Measurements from ENCODE around the gene IQCK.

Gene IQCK

GRCh38 chr16:19701091-19701490, 17.0 kb upstream of the IQCK start:
- H3K9me3 ChIP-seq (ENCODE audit: control insufficient read depth, insufficient read depth, low read length) = no peaks in the 10 kb centered on the region
- no peak overlapping the region for H3K4me3 ChIP-seq (ENCODE audit: low read depth, low read length)
- H3K27me3 ChIP-seq (ENCODE audit: control insufficient read depth, insufficient read depth, low read length) = no peaks in the 10 kb centered on the region
- no peaks in the 10 kb centered on the region for H3K4me1 ChIP-seq (ENCODE audit: control insufficient read depth, insufficient read depth, low read length)
- no peak overlapping the region for H3K27ac ChIP-seq (ENCODE audit: low read depth, low read length)
- peaks cover 82% of the 10 kb centered on the region for H3K36me3 ChIP-seq (ENCODE audit: control insufficient read depth, insufficient read depth, low read length)
- H3K9ac ChIP-seq (ENCODE audit: low read depth, low read length) = no peak overlapping the region

DNA sequence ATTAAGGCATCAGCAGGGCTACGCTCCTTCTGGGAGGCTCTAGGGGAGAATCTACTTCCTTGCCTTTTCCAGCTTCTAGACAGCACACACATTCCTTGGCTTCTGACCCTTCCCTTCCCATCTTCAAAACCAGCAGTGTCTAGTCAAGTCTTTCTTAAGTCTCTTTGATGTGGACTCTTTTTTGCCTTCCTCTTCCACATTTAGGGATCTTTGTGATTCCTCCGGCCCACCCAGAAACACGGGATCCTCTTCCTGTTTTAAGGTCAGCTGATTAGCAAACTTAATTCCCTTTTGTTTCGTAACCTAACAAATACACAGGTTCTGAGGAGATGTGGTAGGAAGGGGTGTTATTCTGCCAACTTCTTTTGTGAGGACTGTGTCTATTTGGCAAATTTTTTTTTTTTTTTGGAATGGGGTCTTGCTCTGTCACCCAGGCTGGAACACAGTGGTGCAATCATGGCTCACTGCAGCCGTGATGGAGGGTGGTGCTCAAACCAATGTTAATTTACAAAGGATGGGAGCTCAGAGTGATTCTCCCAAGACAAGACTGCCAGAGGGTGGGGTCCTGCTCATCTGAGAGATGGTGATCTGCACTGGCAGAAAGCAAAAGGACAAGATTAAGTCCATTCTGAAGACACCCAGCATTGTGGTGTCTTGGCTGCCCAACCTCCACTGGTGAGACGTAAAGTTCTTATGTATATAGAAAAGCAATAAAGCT, 14.7 kb upstream of the IQCK start:
- Histone ChIP-seq H3K9me3 (ENCODE audit: control insufficient read depth, insufficient read depth, low read length) (no peaks in the 10 kb centered on the region), H3K9ac (ENCODE audit: low read depth, low read length) (no peak overlapping the region), H3K36me3 (ENCODE audit: control insufficient read depth, insufficient read depth, low read length) (peaks cover 87% of the 10 kb centered on the region), H3K4me1 (ENCODE audit: control insufficient read depth, insufficient read depth, low read length) (peaks cover 5% of the 10 kb centered on the region), H3K4me3 (ENCODE audit: low read depth, low read length) (no peak overlapping the region), H3K27ac (ENCODE audit: low read depth, low read length) (no peak overlapping the region), H3K27me3 (ENCODE audit: control insufficient read depth, insufficient read depth, low read length) (no peaks in the 10 kb centered on the region)

DNA sequence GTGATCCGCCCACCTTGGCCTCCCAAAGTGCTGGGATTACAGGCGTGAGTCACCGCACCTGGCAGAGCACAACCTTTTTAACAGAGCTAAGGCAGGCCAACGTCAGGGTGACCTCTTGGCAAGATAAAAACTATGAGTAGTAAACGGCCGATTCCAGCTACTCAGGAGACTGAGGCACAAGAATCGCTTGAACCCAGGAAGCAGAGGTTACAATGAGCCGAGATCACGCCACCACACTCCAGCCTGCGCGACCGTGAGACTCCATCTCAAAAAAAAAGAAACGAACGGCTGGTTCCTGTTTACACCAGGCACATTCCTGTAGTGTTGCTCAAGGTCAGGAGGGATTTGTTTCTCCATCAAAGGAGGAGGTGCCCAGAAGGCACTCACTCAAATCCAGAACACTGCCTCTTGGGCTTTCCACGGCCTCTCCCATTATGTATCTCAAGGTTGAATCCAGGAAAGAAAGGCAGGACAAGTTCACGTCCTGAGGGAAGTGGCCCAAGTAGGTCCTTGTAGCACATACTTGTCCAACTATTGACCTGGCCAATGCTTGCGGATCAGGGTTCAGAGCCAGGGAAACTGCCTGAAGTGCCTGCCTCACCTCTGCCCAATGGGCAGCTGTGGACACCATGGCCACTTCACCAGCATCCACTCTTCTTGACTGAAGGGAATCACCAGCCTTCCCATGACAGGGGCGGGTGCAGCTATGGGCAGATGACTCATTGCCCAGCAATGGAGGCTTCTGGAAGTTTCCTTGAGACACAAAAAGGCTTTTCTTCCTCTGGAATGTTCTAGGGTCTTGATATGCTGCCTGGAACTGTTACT, 13.5 kb upstream of the IQCK start:
- Histone ChIP-seq H3K36me3 (ENCODE audit: control insufficient read depth, insufficient read depth, low read length) (peaks cover 87% of the 10 kb centered on the region), H3K27me3 (ENCODE audit: control insufficient read depth, insufficient read depth, low read length) (no peaks in the 10 kb centered on the region), H3K27ac (ENCODE audit: low read depth, low read length) (no peak overlapping the region), H3K4me1 (ENCODE audit: control insufficient read depth, insufficient read depth, low read length) (peaks cover 17% of the 10 kb centered on the region), H3K4me3 (ENCODE audit: low read depth, low read length) (no peak overlapping the region), H3K9ac (ENCODE audit: low read depth, low read length) (no peak overlapping the region), H3K9me3 (ENCODE audit: control insufficient read depth, insufficient read depth, low read length) (no peaks in the 10 kb centered on the region)

- Histone ChIP-seq H3K27ac (ENCODE audit: low read depth, low read length) (no peak overlapping the region), H3K36me3 (ENCODE audit: control insufficient read depth, insufficient read depth, low read length) (peaks cover 87% of the 10 kb centered on the region)
Measured at GRCh38 chr16:19705146-19705501, 12.9 kb upstream of the IQCK start.

GRCh38 chr16:19705843-19706242, 12.2 kb upstream of the IQCK start:
- H3K9me3 ChIP-seq (ENCODE audit: control insufficient read depth, insufficient read depth, low read length) = no peaks in the 10 kb centered on the region
- peaks cover 84% of the 10 kb centered on the region for H3K36me3 ChIP-seq (ENCODE audit: control insufficient read depth, insufficient read depth, low read length)
- no peak overlapping the region for H3K27ac ChIP-seq (ENCODE audit: low read depth, low read length)
- no peak overlapping the region for H3K9ac ChIP-seq (ENCODE audit: low read depth, low read length)
- H3K27me3 ChIP-seq (ENCODE audit: control insufficient read depth, insufficient read depth, low read length) = no peaks in the 10 kb centered on the region
- H3K4me3 ChIP-seq (ENCODE audit: low read depth, low read length) = no peak overlapping the region
- peaks cover 26% of the 10 kb centered on the region for H3K4me1 ChIP-seq (ENCODE audit: control insufficient read depth, insufficient read depth, low read length)

More at GRCh38 chr16:19705146-19705501, 12.9 kb upstream of the IQCK start:
- H3K27me3 ChIP-seq (ENCODE audit: control insufficient read depth, insufficient read depth, low read length) = no peaks in the 10 kb centered on the region
- peaks cover 23% of the 10 kb centered on the region for H3K4me1 ChIP-seq (ENCODE audit: control insufficient read depth, insufficient read depth, low read length)
- H3K9me3 ChIP-seq (ENCODE audit: control insufficient read depth, insufficient read depth, low read length) = no peaks in the 10 kb centered on the region
- H3K4me3 ChIP-seq (ENCODE audit: low read depth, low read length) = no peak overlapping the region
- H3K9ac ChIP-seq (ENCODE audit: low read depth, low read length) = no peak overlapping the region

DNA sequence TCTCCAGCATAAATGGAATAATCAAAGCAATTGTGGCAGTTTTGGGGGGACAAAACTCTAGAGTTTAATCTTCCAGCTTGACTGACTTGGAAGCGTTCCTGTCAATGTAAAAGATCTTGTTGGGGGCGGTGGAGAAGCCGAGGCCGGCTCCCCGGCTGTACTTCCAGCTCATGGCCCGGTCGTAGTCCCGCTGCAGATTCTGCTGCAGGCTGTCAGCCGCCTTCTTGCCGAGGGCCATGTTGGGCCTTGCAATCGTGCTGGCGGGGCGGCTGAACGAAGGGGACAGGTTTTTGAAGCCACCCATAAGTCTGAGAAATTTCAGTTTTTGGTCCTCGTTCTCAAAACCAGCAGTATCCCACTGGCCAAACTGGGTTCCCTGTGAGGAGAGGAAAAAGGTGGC, 11.2 kb upstream of the IQCK start:
- no peaks in the 10 kb centered on the region for H3K27me3 ChIP-seq (ENCODE audit: control insufficient read depth, insufficient read depth, low read length)
- H3K4me3 ChIP-seq (ENCODE audit: low read depth, low read length) = no peak overlapping the region
- no peak overlapping the region for H3K27ac ChIP-seq (ENCODE audit: low read depth, low read length)
- peaks cover 88% of the 10 kb centered on the region for H3K36me3 ChIP-seq (ENCODE audit: control insufficient read depth, insufficient read depth, low read length)
- H3K4me1 ChIP-seq (ENCODE audit: control insufficient read depth, insufficient read depth, low read length) = peaks cover 36% of the 10 kb centered on the region
- no peaks in the 10 kb centered on the region for H3K9me3 ChIP-seq (ENCODE audit: control insufficient read depth, insufficient read depth, low read length)
- H3K9ac ChIP-seq (ENCODE audit: low read depth, low read length) = no peak overlapping the region

DNA sequence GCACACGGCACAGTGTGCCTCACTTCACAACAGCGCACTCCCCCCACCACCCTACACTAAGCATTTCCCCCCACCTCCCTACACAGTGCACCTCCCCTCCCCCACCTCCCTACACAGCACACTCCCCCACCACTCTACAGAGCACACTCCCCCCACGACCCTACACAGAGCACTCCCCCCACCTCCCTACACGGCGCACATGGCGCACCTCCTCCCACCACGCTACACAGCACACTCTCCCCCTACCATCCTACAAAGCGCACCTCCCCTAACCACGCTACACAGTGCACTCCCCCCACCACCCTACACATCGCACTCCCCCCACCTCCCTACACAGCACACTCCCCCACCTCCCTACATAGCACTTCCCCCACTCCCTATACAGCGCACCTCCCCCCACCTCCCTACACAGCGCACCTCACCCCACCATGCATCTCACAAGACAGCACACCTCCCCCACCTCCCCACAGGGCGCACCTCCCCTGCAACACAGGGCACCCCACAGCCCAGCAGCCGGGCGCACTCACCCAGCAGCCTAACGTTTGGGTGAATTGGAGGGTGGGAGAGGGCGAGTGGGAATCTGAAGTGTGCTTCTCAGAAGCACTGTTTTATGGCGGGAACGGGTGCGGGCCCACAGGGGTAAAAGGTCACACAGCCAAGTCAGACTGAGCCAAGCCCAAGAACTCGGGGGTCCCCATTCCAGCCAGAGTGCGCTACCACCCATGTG, 10.3 kb upstream of the IQCK start:
- H3K27ac ChIP-seq (ENCODE audit: low read depth, low read length) = no peak overlapping the region
- H3K9me3 ChIP-seq (ENCODE audit: control insufficient read depth, insufficient read depth, low read length) = no peaks in the 10 kb centered on the region
- peaks cover 91% of the 10 kb centered on the region for H3K36me3 ChIP-seq (ENCODE audit: control insufficient read depth, insufficient read depth, low read length)

GRCh38 chr16:19708296-19709205, 9.5 kb upstream of the IQCK start:
- peaks cover 45% of the 10 kb centered on the region for H3K4me1 ChIP-seq (ENCODE audit: control insufficient read depth, insufficient read depth, low read length)
- H3K9me3 ChIP-seq (ENCODE audit: control insufficient read depth, insufficient read depth, low read length) = no peaks in the 10 kb centered on the region
- H3K27me3 ChIP-seq (ENCODE audit: control insufficient read depth, insufficient read depth, low read length) = no peaks in the 10 kb centered on the region
- peaks cover 91% of the 10 kb centered on the region for H3K36me3 ChIP-seq (ENCODE audit: control insufficient read depth, insufficient read depth, low read length)
- H3K27ac ChIP-seq (ENCODE audit: low read depth, low read length) = no peak overlapping the region
- H3K4me3 ChIP-seq (ENCODE audit: low read depth, low read length) = no peak overlapping the region
- no peak overlapping the region for H3K9ac ChIP-seq (ENCODE audit: low read depth, low read length)

More for the DNA sequence above, 10.3 kb upstream of the IQCK start:
- no peak overlapping the region for H3K4me3 ChIP-seq (ENCODE audit: low read depth, low read length)
- no peak overlapping the region for H3K9ac ChIP-seq (ENCODE audit: low read depth, low read length)
- no peaks in the 10 kb centered on the region for H3K27me3 ChIP-seq (ENCODE audit: control insufficient read depth, insufficient read depth, low read length)
- peaks cover 45% of the 10 kb centered on the region for H3K4me1 ChIP-seq (ENCODE audit: control insufficient read depth, insufficient read depth, low read length)

- no peak overlapping the region for H3K9ac ChIP-seq (ENCODE audit: low read depth, low read length)
- no peaks in the 10 kb centered on the region for H3K9me3 ChIP-seq (ENCODE audit: control insufficient read depth, insufficient read depth, low read length)
- H3K27ac ChIP-seq (ENCODE audit: low read depth, low read length) = peak overlapping the region; percentile 90
- peaks cover 45% of the 10 kb centered on the region for H3K4me1 ChIP-seq (ENCODE audit: control insufficient read depth, insufficient read depth, low read length)
- H3K27me3 ChIP-seq (ENCODE audit: control insufficient read depth, insufficient read depth, low read length) = no peaks in the 10 kb centered on the region
- H3K36me3 ChIP-seq (ENCODE audit: control insufficient read depth, insufficient read depth, low read length) = peaks cover 91% of the 10 kb centered on the region
- H3K4me3 ChIP-seq (ENCODE audit: low read depth, low read length) = no peak overlapping the region
Measured at GRCh38 chr16:19709381-19710136, 8.5 kb upstream of the IQCK start.

Data from HUES48 (cell line).